HEK293 (cell line): ENCODE measurements around the gene GPR17.

Experiments
- YY1 ChIP-seq: fragments of 450-650 bp; formaldehyde crosslinking; IDR thresholded peaks from 2 replicates; pipeline ENCODE4 v1.5.1; 2018; ENCODE audit warnings: missing biosample characterization, missing genetic modification characterization
- ZBTB26 ChIP-seq: fragments of 450-650 bp; formaldehyde crosslinking; optimal IDR thresholded peaks from 2 replicates; pipeline ENCODE3; 2016; ENCODE audit warnings: missing biosample characterization, mild to moderate bottlenecking, missing genetic modification characterization
- ZNF239 ChIP-seq: fragments of 450-650 bp; formaldehyde crosslinking; IDR thresholded peaks from 2 replicates; pipeline ENCODE4 v1.5.1; 2016; ENCODE audit warnings: missing biosample characterization, missing genetic modification characterization
- ZNF449 ChIP-seq: fragments of 450-650 bp; formaldehyde crosslinking; IDR thresholded peaks from 2 replicates; pipeline ENCODE4 v1.5.1; 2017; ENCODE audit warnings: missing biosample characterization, mild to moderate bottlenecking, missing genetic modification characterization, moderate library complexity
- ZNF658 ChIP-seq: fragments of 450-650 bp; formaldehyde crosslinking; IDR thresholded peaks from 2 replicates; pipeline ENCODE4; 2016; ENCODE audit warnings: missing biosample characterization, missing genetic modification characterization
- ZSCAN18 ChIP-seq: fragments of 450-650 bp; formaldehyde crosslinking; IDR thresholded peaks from 2 replicates; pipeline ENCODE4 v1.5.1; 2016; ENCODE audit warnings: missing biosample characterization, missing genetic modification characterization

GPR17 gene

GRCh38 chr2:127701651-127702394, 55.9 kb downstream of the GPR17 start (continued):
- peak; percentile 71; the same call in 1 of the 2 replicates for TF ChIP-seq ZNF449 (tag by site-specific recombination)
- TF ChIP-seq YY1 (tag by site-specific recombination) = 0 out of 2 replicates have a peak, but pooled peaks have one; percentile 3
- TF ChIP-seq ZBTB26 = peak; percentile 76
- no peak for TF ChIP-seq ZSCAN18 (tag by site-specific recombination)
- no peak for TF ChIP-seq ZNF239
- no peak for TF ChIP-seq ZNF658 (tag by site-specific recombination)
